Stimulated activated naive CD8-positive, alpha-beta T cell treated with anti-CD3 and anti-CD28 coated beads, Interleukin-15, Interleukin-2, amounts not matched to agents 100 ng/mL and 50 ng/mL, for 24 hours (primary cell): ENCODE measurements around the gene SULT1E1.

Source experiments
- H3K27ac Mint-ChIP-seq: one replicate; pipeline ENCODE4 v1.8.0; 2021; ENCODE audit warnings: mild to moderate bottlenecking, mixed read lengths
- H3K27me3 Mint-ChIP-seq: one replicate; pipeline ENCODE4 v1.8.0; 2021; ENCODE audit warnings: mixed read lengths
- H3K36me3 Mint-ChIP-seq: one replicate; pipeline ENCODE4 v1.8.0; 2021; ENCODE audit warnings: low read depth, mixed read lengths
- H3K4me1 Mint-ChIP-seq: one replicate; pipeline ENCODE4 v1.8.0; 2021; ENCODE audit warnings: low read depth, mixed read lengths
- H3K4me3 Mint-ChIP-seq: one replicate; pipeline ENCODE4 v1.8.0; 2021; ENCODE audit warnings: mild to moderate bottlenecking, mixed read lengths
- H3K9me3 Mint-ChIP-seq: one replicate; pipeline ENCODE4 v1.8.0; 2021; ENCODE audit warnings: mixed read lengths

SULT1E1 gene

GRCh38 chr4:69860052-69860451 lies at the start of gene SULT1E1:
Gene SULT1E1 (minus strand): TSS chr4:69860145. CDS start chr4:69857644, 2,501 bp downstream.
- peaks cover 4% of the 10 kb centered on the region for H3K9me3 Mint-ChIP-seq
- H3K36me3 Mint-ChIP-seq, result no peaks in the 10 kb centered on the region

GRCh38 chr4:69909195-69909594 lies 49.2 kb upstream of the SULT1E1 start:
- H3K27me3 Mint-ChIP-seq, result peaks cover 3% of the 10 kb centered on the region
- H3K4me1 Mint-ChIP-seq, result no peaks in the 10 kb centered on the region
- H3K36me3 Mint-ChIP-seq, result no peaks in the 10 kb centered on the region
- H3K4me3 Mint-ChIP-seq, result no peak overlapping the region
- H3K9me3 Mint-ChIP-seq, result no peaks in the 10 kb centered on the region
- no peak overlapping the region for H3K27ac Mint-ChIP-seq

More at GRCh38 chr4:69860052-69860451, at the start of gene SULT1E1:
- Mint-ChIP-seq H3K4me3 (no peak within 1 kb of the TSS), H3K27ac (no peak within 1 kb of the TSS), H3K4me1 (no peaks in the 10 kb centered on the region), H3K27me3 (no peaks in the 10 kb centered on the region)

GRCh38 chr4:69907151-69907550 lies 47.2 kb upstream of the SULT1E1 start:
- Mint-ChIP-seq H3K27me3 (peaks cover 11% of the 10 kb centered on the region), H3K4me1 (no peaks in the 10 kb centered on the region), H3K36me3 (no peaks in the 10 kb centered on the region), H3K27ac (no peak overlapping the region), H3K4me3 (no peak overlapping the region), H3K9me3 (no peaks in the 10 kb centered on the region)

- H3K27ac Mint-ChIP-seq, result no peak overlapping the region
- H3K4me1 Mint-ChIP-seq, result no peaks in the 10 kb centered on the region
- H3K27me3 Mint-ChIP-seq, result peaks cover 5% of the 10 kb centered on the region
- no peaks in the 10 kb centered on the region for H3K9me3 Mint-ChIP-seq
- H3K36me3 Mint-ChIP-seq, result no peaks in the 10 kb centered on the region
- no peak overlapping the region for H3K4me3 Mint-ChIP-seq
These were observed 36.7 kb upstream of the SULT1E1 start for GRCh38 chr4:69896530-69897116.

- Mint-ChIP-seq H3K36me3 (no peaks in the 10 kb centered on the region), H3K9me3 (no peaks in the 10 kb centered on the region), H3K4me3 (no peak overlapping the region), H3K27me3 (peaks cover 7% of the 10 kb centered on the region), H3K27ac (no peak overlapping the region), H3K4me1 (no peaks in the 10 kb centered on the region)
These were observed 34.8 kb upstream of the SULT1E1 start for GRCh38 chr4:69894721-69895120.

GRCh38 chr4:69894186-69894585 lies 34.2 kb upstream of the SULT1E1 start:
- Mint-ChIP-seq H3K27me3 (peaks cover 7% of the 10 kb centered on the region), H3K4me3 (no peak overlapping the region), H3K36me3 (no peaks in the 10 kb centered on the region), H3K9me3 (no peaks in the 10 kb centered on the region), H3K4me1 (no peaks in the 10 kb centered on the region), H3K27ac (no peak overlapping the region)

GRCh38 chr4:69888336-69888735 lies 28.4 kb upstream of the SULT1E1 start:
- H3K27ac Mint-ChIP-seq, result no peak overlapping the region

GRCh38 chr4:69882150-69882549 lies 22.2 kb upstream of the SULT1E1 start:
- Mint-ChIP-seq H3K27me3 (no peaks in the 10 kb centered on the region), H3K36me3 (no peaks in the 10 kb centered on the region), H3K9me3 (no peaks in the 10 kb centered on the region)

More at GRCh38 chr4:69888336-69888735, 28.4 kb upstream of the SULT1E1 start:
- Mint-ChIP-seq H3K27me3 (peaks cover 3% of the 10 kb centered on the region), H3K36me3 (no peaks in the 10 kb centered on the region), H3K4me1 (peaks cover 4% of the 10 kb centered on the region), H3K4me3 (no peak overlapping the region), H3K9me3 (no peaks in the 10 kb centered on the region)

GRCh38 chr4:69881173-69881773 lies 21.3 kb upstream of the SULT1E1 start:
- no peaks in the 10 kb centered on the region for H3K9me3 Mint-ChIP-seq
- no peaks in the 10 kb centered on the region for H3K27me3 Mint-ChIP-seq
- no peaks in the 10 kb centered on the region for H3K36me3 Mint-ChIP-seq
- H3K27ac Mint-ChIP-seq, result no peak overlapping the region
- no peak overlapping the region for H3K4me3 Mint-ChIP-seq
- H3K4me1 Mint-ChIP-seq, result no peaks in the 10 kb centered on the region

More at GRCh38 chr4:69882150-69882549, 22.2 kb upstream of the SULT1E1 start:
- no peak overlapping the region for H3K4me3 Mint-ChIP-seq
- H3K4me1 Mint-ChIP-seq, result no peaks in the 10 kb centered on the region
- no peak overlapping the region for H3K27ac Mint-ChIP-seq

GRCh38 chr4:69878250-69878649 lies 18.3 kb upstream of the SULT1E1 start:
- H3K27me3 Mint-ChIP-seq, result no peaks in the 10 kb centered on the region

GRCh38 chr4:69877453-69877852 lies 17.5 kb upstream of the SULT1E1 start:
- Mint-ChIP-seq H3K36me3 (no peaks in the 10 kb centered on the region), H3K9me3 (no peaks in the 10 kb centered on the region), H3K27ac (no peak overlapping the region), H3K27me3 (no peaks in the 10 kb centered on the region), H3K4me1 (no peaks in the 10 kb centered on the region), H3K4me3 (no peak overlapping the region)

More at GRCh38 chr4:69878250-69878649, 18.3 kb upstream of the SULT1E1 start:
- Mint-ChIP-seq H3K9me3 (no peaks in the 10 kb centered on the region), H3K36me3 (no peaks in the 10 kb centered on the region), H3K4me3 (no peak overlapping the region), H3K4me1 (no peaks in the 10 kb centered on the region), H3K27ac (no peak overlapping the region)

- no peaks in the 10 kb centered on the region for H3K27me3 Mint-ChIP-seq
- no peaks in the 10 kb centered on the region for H3K36me3 Mint-ChIP-seq
- H3K27ac Mint-ChIP-seq, result no peak overlapping the region
- H3K4me1 Mint-ChIP-seq, result no peaks in the 10 kb centered on the region
- H3K9me3 Mint-ChIP-seq, result peaks cover 2% of the 10 kb centered on the region
- H3K4me3 Mint-ChIP-seq, result no peak overlapping the region
These were observed 16.1 kb upstream of the SULT1E1 start for GRCh38 chr4:69876071-69876470.

- H3K27me3 Mint-ChIP-seq, result no peaks in the 10 kb centered on the region
- H3K4me3 Mint-ChIP-seq, result no peak overlapping the region
- no peaks in the 10 kb centered on the region for H3K36me3 Mint-ChIP-seq
These were observed 15.6 kb upstream of the SULT1E1 start for GRCh38 chr4:69875576-69875975.

GRCh38 chr4:69874507-69874906 lies 14.6 kb upstream of the SULT1E1 start:
- Mint-ChIP-seq H3K36me3 (no peaks in the 10 kb centered on the region), H3K4me1 (no peaks in the 10 kb centered on the region)

More at GRCh38 chr4:69875576-69875975, 15.6 kb upstream of the SULT1E1 start:
- Mint-ChIP-seq H3K9me3 (peaks cover 3% of the 10 kb centered on the region), H3K4me1 (no peaks in the 10 kb centered on the region), H3K27ac (no peak overlapping the region)

GRCh38 chr4:69861756-69862155 lies 1.8 kb upstream of the SULT1E1 start:
- no peaks in the 10 kb centered on the region for H3K9me3 Mint-ChIP-seq
- no peaks in the 10 kb centered on the region for H3K27me3 Mint-ChIP-seq
- no peak overlapping the region for H3K4me3 Mint-ChIP-seq
- H3K4me1 Mint-ChIP-seq, result no peaks in the 10 kb centered on the region
- no peaks in the 10 kb centered on the region for H3K36me3 Mint-ChIP-seq
- no peak overlapping the region for H3K27ac Mint-ChIP-seq

More at GRCh38 chr4:69874507-69874906, 14.6 kb upstream of the SULT1E1 start:
- Mint-ChIP-seq H3K27ac (no peak overlapping the region), H3K4me3 (no peak overlapping the region), H3K9me3 (peaks cover 3% of the 10 kb centered on the region), H3K27me3 (no peaks in the 10 kb centered on the region)
